ENCODE data around the gene SLC25A24.
"Not testable (repeated sequence)": the region's sequence is repeated elsewhere in the genome, so short reads cannot be mapped to it uniquely, and the experiment has no call there.

The SLC25A24 gene

DNA sequence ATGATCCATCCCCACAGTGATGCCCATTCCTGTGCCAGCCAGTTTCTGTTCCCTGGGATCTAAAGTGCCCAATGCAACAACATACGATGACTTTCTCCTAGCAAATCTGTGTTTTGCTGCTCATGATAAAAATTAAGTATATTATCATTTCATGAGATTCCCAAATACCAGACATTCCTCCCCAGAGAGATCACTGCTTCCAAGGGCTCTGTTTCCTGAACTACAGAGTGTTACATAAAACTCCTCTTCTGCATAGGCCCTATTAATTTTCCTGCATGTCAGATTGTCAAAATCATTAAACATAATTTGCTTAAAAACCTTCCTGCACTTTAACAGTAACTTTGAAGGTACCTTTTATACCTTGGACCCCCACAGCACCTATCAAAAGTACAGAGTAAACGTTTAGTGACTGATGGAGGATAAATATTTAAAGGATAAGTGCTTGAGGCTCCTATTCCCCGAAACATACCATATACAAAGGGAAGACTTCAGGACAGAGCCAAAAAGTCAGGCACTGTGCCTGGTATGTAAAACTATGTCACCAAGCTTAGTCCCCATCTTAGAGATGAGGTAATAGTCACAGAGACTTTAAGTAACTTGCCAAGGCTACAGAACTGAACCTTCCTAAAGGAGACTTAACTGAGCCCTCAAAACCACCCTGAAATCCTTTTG, 50.2 kb downstream of the SLC25A24 start:
- DNase-seq: no peak
- Histone ChIP-seq H3K9me3 (ENCODE audit: insufficient read depth, low read length, severe bottlenecking) (no peaks in the 10 kb centered on the region), H3K4me3 (ENCODE audit: low read depth in 1 of 2, low read length in 2 of 2) (no peak overlapping the region), H4K20me1 (ENCODE audit: insufficient read depth, low read length) (no peaks in the 10 kb centered on the region), H3K27ac (ENCODE audit: low read length) (no peak overlapping the region), H3K9ac (ENCODE audit: low read depth, low read length) (no peak overlapping the region), H3K4me2 (ENCODE audit: insufficient read depth, low read length) (no peak overlapping the region), H2AFZ (ENCODE audit: low read depth, low read length) (no peak overlapping the region), H3K36me3 (ENCODE audit: insufficient read depth, low read length) (peaks cover 65% of the 10 kb centered on the region), H3K27me3 (ENCODE audit: insufficient read depth, low read length, poor library complexity) (no peaks in the 10 kb centered on the region), H3K4me1 (ENCODE audit: insufficient read depth, low read length) (no peaks in the 10 kb centered on the region), H3K79me2 (ENCODE audit: insufficient read depth, low read length) (no peaks in the 10 kb centered on the region)
- TF ChIP-seq, protein P1, sequence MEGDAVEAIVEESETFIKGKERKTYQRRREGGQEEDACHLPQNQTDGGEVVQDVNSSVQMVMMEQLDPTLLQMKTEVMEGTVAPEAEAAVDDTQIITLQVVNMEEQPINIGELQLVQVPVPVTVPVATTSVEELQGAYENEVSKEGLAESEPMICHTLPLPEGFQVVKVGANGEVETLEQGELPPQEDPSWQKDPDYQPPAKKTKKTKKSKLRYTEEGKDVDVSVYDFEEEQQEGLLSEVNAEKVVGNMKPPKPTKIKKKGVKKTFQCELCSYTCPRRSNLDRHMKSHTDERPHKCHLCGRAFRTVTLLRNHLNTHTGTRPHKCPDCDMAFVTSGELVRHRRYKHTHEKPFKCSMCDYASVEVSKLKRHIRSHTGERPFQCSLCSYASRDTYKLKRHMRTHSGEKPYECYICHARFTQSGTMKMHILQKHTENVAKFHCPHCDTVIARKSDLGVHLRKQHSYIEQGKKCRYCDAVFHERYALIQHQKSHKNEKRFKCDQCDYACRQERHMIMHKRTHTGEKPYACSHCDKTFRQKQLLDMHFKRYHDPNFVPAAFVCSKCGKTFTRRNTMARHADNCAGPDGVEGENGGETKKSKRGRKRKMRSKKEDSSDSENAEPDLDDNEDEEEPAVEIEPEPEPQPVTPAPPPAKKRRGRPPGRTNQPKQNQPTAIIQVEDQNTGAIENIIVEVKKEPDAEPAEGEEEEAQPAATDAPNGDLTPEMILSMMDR (IDR thresholded peaks at IDR 0.05; ENCODE audit: borderline replicate concordance, extremely low read depth, low read length, poor library complexity, severe bottlenecking): no peak
- no peak for TF ChIP-seq EZH2 (IDR thresholded peaks at IDR 0.05; ENCODE audit: borderline replicate concordance, low read depth, low read length, severe bottlenecking)
- no peak for ATAC-seq (ENCODE audit: insufficient read depth, low read depth)

DNA sequence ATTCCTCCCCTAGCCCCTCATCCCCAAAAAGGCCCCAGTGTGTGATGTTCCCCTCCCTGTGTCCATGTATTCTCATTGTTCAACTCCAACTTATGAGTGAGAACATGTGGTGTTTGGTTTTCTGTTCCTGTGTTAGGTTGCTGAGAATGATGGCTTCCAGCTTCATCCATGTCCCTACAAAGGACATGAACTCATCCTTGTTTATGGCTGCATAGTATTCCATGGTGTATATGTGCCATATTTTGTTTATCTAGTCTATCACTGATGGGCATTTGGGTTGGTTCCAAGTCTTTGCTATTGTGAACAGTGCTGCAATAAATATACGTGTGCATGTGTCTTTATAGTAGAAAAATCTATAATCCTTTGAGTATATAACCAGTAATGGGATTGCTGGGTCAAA, 55.6 kb downstream of the SLC25A24 start:
- H3K79me2 ChIP-seq (ENCODE audit: insufficient read depth, low read length); H4K20me1 ChIP-seq (ENCODE audit: insufficient read depth, low read length); H3K4me2 ChIP-seq (ENCODE audit: insufficient read depth, low read length); H3K4me1 ChIP-seq (ENCODE audit: insufficient read depth, low read length); H2AFZ ChIP-seq (ENCODE audit: low read depth, low read length); H3K4me3 ChIP-seq (ENCODE audit: low read depth in 1 of 2, low read length in 2 of 2); ATAC-seq (ENCODE audit: insufficient read depth, low read depth); H3K27me3 ChIP-seq (ENCODE audit: insufficient read depth, low read length, poor library complexity); H3K27ac ChIP-seq (ENCODE audit: low read length); H3K9ac ChIP-seq (ENCODE audit: low read depth, low read length); H3K9me3 ChIP-seq (ENCODE audit: insufficient read depth, low read length, severe bottlenecking); DNase-seq: not testable (repeated sequence)
- peaks cover 34% of the 10 kb centered on the region for H3K36me3 ChIP-seq (ENCODE audit: insufficient read depth, low read length)

DNA sequence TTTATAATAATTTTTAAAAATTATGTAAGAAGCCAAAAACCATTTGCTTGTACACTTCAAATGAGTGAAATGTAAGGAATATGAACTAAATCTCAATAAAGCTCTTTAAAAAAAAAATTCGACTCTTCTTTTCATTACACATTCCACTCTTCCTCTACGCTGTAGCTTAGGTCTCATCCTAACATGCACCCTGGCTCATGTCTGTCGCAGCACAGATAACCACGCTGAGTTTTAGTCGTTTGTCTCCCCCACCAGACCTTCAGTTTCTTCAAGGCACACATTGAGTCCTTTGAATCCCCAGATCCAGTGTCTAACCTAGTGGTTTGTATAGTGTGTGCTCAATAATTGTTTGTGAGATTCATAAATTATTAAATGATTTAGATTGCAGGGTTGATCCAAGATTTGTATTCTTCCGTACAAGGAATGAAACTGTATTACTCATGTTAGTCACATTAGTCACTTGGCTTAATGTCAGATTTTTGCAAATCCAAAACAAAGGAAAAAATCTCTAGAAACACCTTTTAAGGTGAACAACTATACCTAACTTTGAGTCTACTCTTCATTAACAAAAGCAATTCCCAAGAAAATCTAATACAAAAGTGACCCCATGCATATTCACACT, 57.3 kb downstream of the SLC25A24 start:
- Histone ChIP-seq H3K4me3 (ENCODE audit: low read depth in 1 of 2, low read length in 2 of 2) (no peak overlapping the region), H3K27ac (ENCODE audit: low read length) (no peak overlapping the region), H3K4me1 (ENCODE audit: insufficient read depth, low read length) (no peaks in the 10 kb centered on the region), H3K79me2 (ENCODE audit: insufficient read depth, low read length) (no peaks in the 10 kb centered on the region), H3K9me3 (ENCODE audit: insufficient read depth, low read length, severe bottlenecking) (no peaks in the 10 kb centered on the region), H3K36me3 (ENCODE audit: insufficient read depth, low read length) (peaks cover 30% of the 10 kb centered on the region), H3K9ac (ENCODE audit: low read depth, low read length) (no peak overlapping the region), H4K20me1 (ENCODE audit: insufficient read depth, low read length) (no peaks in the 10 kb centered on the region), H3K4me2 (ENCODE audit: insufficient read depth, low read length) (no peak overlapping the region), H3K27me3 (ENCODE audit: insufficient read depth, low read length, poor library complexity) (no peaks in the 10 kb centered on the region), H2AFZ (ENCODE audit: low read depth, low read length) (no peak overlapping the region)
- ATAC-seq (ENCODE audit: insufficient read depth, low read depth) (no peak), DNase-seq (no peak)
- TF ChIP-seq EZH2 (IDR thresholded peaks at IDR 0.05; ENCODE audit: borderline replicate concordance, low read depth, low read length, severe bottlenecking): no peak

DNA sequence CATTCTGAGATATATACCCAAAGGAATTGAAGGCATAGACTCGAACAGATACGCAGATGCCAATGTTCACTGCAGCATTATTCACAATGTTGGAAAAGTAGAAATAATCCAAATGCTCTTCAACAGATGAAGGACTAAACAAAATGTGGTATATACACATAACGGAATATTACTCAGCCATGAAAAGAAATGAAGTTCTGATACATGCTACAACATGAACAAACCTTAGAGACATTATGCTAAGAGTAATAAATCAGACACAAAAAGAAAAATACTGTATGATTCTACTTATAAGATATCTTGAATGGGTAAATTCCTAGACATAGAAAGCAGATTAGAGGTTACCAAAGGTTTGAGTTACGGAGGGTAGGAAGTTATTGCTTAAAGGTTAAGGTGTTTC, 57.9 kb downstream of the SLC25A24 start:
- ATAC-seq (ENCODE audit: insufficient read depth, low read depth) (no peak), DNase-seq (no peak)
- H3K79me2 ChIP-seq (ENCODE audit: insufficient read depth, low read length): no peaks in the 10 kb centered on the region
- H3K4me1 ChIP-seq (ENCODE audit: insufficient read depth, low read length): no peaks in the 10 kb centered on the region
- H3K9ac ChIP-seq (ENCODE audit: low read depth, low read length): no peak overlapping the region
- no peak overlapping the region for H2AFZ ChIP-seq (ENCODE audit: low read depth, low read length)
- H4K20me1 ChIP-seq (ENCODE audit: insufficient read depth, low read length): no peaks in the 10 kb centered on the region
- H3K4me2 ChIP-seq (ENCODE audit: insufficient read depth, low read length): no peak overlapping the region
- peaks cover 30% of the 10 kb centered on the region for H3K36me3 ChIP-seq (ENCODE audit: insufficient read depth, low read length)
- H3K27me3 ChIP-seq (ENCODE audit: insufficient read depth, low read length, poor library complexity): no peaks in the 10 kb centered on the region
- H3K4me3 ChIP-seq (ENCODE audit: low read depth in 1 of 2, low read length in 2 of 2): no peak overlapping the region
- H3K27ac ChIP-seq (ENCODE audit: low read length): no peak overlapping the region
- no peaks in the 10 kb centered on the region for H3K9me3 ChIP-seq (ENCODE audit: insufficient read depth, low read length, severe bottlenecking)
- TF ChIP-seq, protein P1 (IDR thresholded peaks at IDR 0.05; ENCODE audit: borderline replicate concordance, extremely low read depth, low read length, poor library complexity, severe bottlenecking): no peak
- TF ChIP-seq EZH2 (IDR thresholded peaks at IDR 0.05; ENCODE audit: borderline replicate concordance, low read depth, low read length, severe bottlenecking): no peak

Data from DND-41 (cell line).